Measurements from ENCODE around the gene PYCARD. TPM values are rescaled to one million over a fixed set of nuclear protein-coding genes. Genes with fewer than 3 reads are reported as not detected.

PYCARD gene
- total and polyA plus RNA-seq, 9 of the 15 experiments (the other 6 are each of a cell fraction or from before 2014, with no cell fraction given): 1.3 to 28.4 (median 6.0) TPM

DNA sequence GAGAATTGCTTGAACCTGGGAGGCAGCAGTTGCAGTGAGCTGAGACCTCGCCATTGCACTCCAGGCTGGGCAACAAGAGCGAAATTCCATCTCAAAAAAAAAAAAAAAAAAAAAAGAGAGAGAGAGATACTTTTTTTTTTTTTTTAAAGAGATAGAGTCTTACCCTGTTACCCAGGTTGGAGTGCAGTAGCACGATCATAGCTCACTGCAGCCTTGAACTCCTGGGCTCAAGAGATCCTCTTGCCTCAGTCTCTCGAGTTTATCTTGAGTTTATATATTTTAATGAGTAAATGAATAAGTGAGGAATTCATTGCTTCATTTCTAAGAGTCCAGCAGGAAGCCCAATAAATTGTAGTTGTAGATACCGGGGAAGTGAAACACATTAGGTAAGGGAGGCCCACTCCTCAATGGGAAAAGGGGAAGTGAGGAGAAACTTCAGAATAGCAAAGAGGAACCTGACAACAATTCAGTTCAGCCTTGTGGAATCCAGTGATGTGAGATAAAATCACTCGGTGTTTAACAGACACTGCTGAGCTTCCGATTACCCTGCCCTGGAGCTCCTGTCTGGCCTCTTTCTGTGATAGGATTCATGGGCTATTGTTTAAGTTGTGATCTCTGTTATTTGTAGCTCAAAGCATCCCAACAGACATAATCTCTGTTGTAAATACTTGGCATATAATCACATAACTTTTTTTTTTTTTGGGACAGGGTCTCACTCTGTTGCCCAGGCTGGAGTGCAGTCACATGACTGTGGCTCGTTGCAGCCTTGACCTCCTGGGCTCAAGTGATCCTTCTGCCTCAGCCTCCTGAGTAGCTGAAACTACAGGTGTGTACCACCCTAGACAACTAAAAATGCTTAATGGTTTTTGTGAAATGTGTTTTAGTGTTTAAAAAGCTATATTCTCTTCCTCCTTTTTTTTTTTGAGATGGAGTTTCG lies 41.4 kb upstream of the PYCARD start:
- H3K4me2 ChIP-seq (ENCODE audit: insufficient read depth, low read length): no peak overlapping the region
- ChIA-PET CTCF (ENCODE audit: low intra/inter-chr PET ratio) (no interaction called here), POLR2A (interaction anchor here (0.8 to 1.4 kb wide), 4 partner anchors 9 to 261 kb away, joined by 3 to 9 read pairs (median 3); partner anchors contain the start of gene FUS)
- FAIRE-seq (peak; percentile 67), ATAC-seq (peak; percentile 80), DNase-seq (ENCODE audit: extremely low read depth in 1 of 4, low spot score in 3 of 4) (peak in 3 of 4 experiments; percentile 2 to 51 (median 37))
- intact Hi-C loops (cut with micrococcal nuclease): no loop called here
- in situ Hi-C loops (cut with MboI): no loop called here
- H3K4me3 ChIP-seq: no peak overlapping the region
- no peak overlapping the region for H3K9ac ChIP-seq (ENCODE audit: insufficient read depth in 1 of 2, low read depth in 2 of 2, low read length in 2 of 2)
- BruUV-seq (replicated peaks): no TSS peak
- peaks cover 4 to 19% of the 10 kb centered on the region in 2 experiments for H3K4me1 ChIP-seq (replicated peaks in 1 of 2; ENCODE audit: control insufficient read depth in 2 of 2, insufficient read depth in 2 of 2, low read length in 2 of 2)
- H3K79me2 ChIP-seq (ENCODE audit: control insufficient read depth, insufficient read depth, low read length): no peaks in the 10 kb centered on the region
- H4K20me1 ChIP-seq (replicated peaks; ENCODE audit: control insufficient read depth, insufficient read depth, low read length): 0 out of 2 replicates have a peak, but pooled peaks cover 2% of the 10 kb centered on the region
- no peaks in the 10 kb centered on the region for H3K9me3 ChIP-seq (replicated peaks; ENCODE audit: control insufficient read depth, insufficient read depth, low read depth, low read length)
- peak overlapping the region; percentile 1; the same call in 1 of the 2 replicates for H2AFZ ChIP-seq (ENCODE audit: low read depth, low read length)
- no peak overlapping the region for H3K27ac ChIP-seq (ENCODE audit: extremely low read depth, low read depth, low read length)
- H3K27me3 ChIP-seq (ENCODE audit: control insufficient read depth in 2 of 2, insufficient read depth in 2 of 2, low read length in 2 of 2): no peaks in the 10 kb centered on the region
- H3K9me1 ChIP-seq (ENCODE audit: control insufficient read depth, insufficient read depth, low read length): no peaks in the 10 kb centered on the region
- 4% methylated on average over 6 of the region's 9 CpGs for WGBS (ENCODE audit: insufficient coverage, low coverage, missing lambda C conversion rate)
- H3K36me3 ChIP-seq (ENCODE audit: control insufficient read depth, insufficient read depth, low read length): no peaks in the 10 kb centered on the region
- TF ChIP-seq NBN (IDR thresholded peaks at IDR 0.05; ENCODE audit: low read depth) (peak; percentile 37; the same call in 1 of the 2 replicates), UBTF (IDR thresholded peaks at IDR 0.05; ENCODE audit: borderline replicate concordance in 1 of 2, low read depth in 2 of 2, low read length in 2 of 2) (no peak), FOXP4 (CRISPR knock-in tag; IDR thresholded peaks at IDR 0.05; ENCODE audit: borderline replicate concordance) (no peak), USF1 (CRISPR knock-in tag; IDR thresholded peaks at IDR 0.05) (peak; percentile 53; the same call in 1 of the 2 replicates), CBFA2T3 (IDR thresholded peaks at IDR 0.05) (peak; percentile 42; the same call in 1 of the 2 replicates), ARNT (IDR thresholded peaks at IDR 0.05) (0 out of 4 replicates have a peak, but pooled peaks of 1 of the 2 experiments have one; percentile 25), ZNF121 (CRISPR knock-in tag; conservative IDR thresholded peaks at IDR 0.05) (peak; percentile 99), EP300 (IDR thresholded peaks at IDR 0.05; ENCODE audit: low read length) (peak; percentile 62), PCBP2 (IDR thresholded peaks at IDR 0.05; ENCODE audit: low read depth, low read length, poor library complexity, severe bottlenecking) (no peak), SMAD4 (CRISPR knock-in tag; conservative IDR thresholded peaks at IDR 0.05) (peak; percentile 57; the same call in 1 of the 2 replicates), SMARCB1 (IDR thresholded peaks at IDR 0.05; ENCODE audit: insufficient read length, low read depth) (no peak), C11orf30 (IDR thresholded peaks at IDR 0.05; ENCODE audit: low read depth) (no peak), CBX8 (IDR thresholded peaks at IDR 0.05; ENCODE audit: borderline replicate concordance, extremely low read depth, low read depth, low read length, poor library complexity, severe bottlenecking) (no peak), DPF2 (IDR thresholded peaks at IDR 0.05) (peak; percentile 58), TAF9B (IDR thresholded peaks at IDR 0.05; ENCODE audit: partially characterized antibody) (no peak), LARP7 (IDR thresholded peaks at IDR 0.05) (no peak)

Data from K562 (cell line).